Activated T-cell treated with anti-CD3 and anti-CD28 coated beads for 1 hour (primary cell): ENCODE results near the gene KDM4C.

ENCODE experiments used
- DNase-seq: peaks from one replicate; pipeline ENCODE4 v3.0.0-alpha.2; 2020; ENCODE audit warnings: low read depth

Gene KDM4C

DNA sequence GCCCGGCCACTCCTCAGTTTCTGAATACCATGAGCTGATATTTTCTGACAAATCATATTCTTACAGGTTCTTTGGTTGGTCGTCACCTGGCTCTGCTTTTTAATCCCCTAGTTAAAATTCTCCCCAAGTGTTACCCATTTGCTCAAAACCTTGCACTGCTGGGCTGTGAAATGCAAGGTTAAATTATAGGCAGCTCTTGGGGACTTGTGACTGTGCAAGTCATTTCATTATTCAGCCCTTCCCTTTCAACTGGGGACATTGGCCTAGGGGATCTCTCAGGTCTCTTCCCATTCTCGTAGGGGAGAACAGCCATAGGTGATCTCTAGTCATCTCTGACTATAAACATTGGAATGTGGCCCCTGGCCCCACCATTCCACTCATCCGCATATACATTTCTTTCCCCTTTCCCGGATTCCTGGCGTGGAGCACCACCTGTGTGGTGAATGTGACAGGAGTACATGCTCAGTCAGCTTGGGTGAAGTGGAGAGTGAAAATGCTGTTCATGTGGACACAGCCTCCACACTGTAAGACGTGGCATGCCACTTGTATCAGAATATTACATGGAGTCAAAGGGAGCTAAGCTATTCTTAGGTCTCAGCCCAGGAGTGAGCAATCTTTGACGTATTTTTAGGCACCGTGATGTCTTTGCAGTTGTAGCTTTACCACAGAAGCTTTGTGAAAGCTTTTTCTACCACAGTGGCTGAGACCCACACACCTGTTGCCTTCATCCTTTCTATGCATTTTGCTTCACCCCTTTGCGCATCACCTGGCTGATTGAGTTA, 386.7 kb downstream of the KDM4C start:
- no peak for DNase-seq

DNA sequence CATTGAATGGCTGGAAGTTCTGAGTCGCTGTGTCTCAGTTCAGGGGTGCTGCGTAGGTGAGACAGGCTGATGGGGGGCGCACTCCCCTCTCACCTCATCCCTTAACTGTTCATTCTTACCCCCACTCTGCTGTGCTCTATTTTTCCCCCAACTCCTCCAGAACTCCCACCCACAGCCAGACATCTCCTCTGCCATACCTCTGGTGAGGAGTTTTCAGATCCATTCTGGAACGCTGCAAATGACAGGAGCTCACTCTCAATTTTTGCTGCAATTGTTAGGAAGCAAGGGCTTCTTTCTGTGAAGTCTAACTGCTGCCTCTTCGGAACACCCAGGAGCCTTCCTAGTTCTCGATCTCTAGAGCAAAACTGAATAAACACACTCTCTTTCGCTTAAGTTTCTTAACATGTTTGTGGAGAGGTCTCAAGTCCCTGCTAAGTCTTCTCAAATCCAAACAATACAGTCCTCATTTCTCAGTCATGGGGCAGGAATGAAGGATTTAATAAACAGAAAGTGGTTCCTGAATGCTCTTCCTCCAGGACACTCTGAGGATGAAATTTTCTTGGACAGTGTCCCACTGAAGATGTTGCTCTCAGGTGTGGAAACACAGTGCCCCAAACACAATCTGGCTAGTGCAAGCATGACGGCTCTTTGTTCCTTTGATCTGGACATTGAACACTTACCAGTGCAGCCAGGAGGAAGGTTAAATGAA, 387.7 kb downstream of the KDM4C start:
- DNase-seq = no peak

DNA sequence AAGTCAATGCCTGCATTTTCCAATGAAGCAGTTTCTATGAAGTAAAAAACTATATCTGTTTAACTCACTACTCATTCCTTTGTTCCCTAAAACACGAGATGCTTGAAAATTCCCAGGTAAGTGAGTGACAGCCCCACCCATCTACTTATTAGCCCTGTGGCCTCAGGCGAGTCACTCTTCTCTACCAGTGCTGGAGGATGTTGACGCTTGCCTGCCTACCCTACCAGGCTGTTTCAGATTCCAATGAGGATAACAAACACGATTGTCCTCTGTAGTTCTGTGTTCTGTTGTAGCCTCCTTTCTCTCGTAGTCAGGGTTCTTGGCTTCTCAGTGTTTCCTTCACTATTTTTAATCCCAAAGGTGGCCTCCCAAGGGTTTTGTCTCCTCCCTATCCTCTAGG, 388.8 kb downstream of the KDM4C start:
- no peak for DNase-seq

DNA sequence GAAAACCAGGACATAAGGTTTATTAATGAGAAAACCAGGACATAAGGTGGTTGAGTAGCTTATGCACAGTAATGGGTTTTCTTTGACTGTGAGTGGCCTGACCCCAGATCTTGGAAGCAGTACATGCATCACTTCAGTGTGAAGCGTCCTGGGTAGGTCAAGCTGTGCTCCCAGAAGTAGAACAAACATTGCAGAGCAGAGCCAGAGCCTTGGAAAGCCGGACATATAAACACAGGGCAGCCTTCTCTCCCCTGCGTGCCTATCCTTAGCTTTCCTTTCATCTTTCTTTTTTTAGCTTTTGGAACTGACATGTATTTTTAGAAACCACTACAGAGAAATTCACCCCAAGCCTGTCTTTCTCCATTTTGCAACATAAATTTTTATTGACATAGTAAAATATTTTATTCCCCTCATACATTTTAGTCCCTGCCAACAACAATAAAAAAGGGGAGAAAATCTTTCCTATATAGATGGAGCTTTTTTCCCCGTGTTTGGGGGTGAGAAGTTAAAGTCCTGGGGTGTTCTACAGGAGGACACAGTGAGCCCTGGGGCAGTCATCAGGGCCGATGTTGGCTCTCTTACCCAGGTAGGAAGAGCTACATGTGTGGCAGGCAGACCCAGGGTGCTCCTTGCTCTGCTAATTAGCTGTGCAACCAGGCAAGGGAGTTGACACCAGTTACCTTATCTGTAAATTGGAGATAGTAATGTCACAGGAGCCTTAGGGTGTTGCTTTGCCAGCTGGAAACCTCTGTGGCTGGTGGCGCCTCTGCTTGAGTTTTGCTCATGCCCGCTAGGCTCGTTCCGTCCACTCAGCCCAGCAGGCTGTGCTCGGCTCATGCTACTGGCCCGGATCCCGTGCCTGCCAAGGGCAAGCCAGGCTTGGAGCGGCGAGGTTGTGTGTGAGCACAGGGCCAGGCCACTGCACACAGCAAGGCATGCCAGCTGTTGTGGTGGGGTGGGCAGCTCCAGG, 389.6 kb downstream of the KDM4C start:
- no peak for DNase-seq

DNA sequence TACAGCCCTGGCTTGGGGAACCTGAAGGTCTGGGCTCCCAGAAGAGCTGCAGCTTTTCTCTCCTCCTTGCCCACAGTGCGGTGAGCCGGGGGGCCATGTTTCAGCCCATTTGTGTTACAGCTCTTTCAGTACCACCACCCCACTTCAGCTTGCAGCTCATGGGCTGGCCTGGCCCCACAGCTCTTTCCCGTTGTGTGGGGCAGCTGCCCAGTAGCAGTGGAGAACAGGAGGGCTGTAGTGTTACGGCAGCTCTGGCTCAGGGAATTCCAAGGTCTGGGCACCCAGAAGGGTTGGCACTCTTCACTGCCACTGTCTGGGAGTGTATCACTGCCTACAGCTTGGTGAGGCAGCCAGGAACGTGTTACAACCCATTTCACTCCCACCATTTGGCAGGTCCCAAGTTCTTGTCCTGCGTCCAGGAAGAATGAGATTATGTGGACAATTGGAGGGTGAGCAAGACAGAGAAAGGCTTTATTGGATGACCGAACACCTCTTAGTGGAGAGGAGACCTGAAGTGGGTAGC, 390.5 kb downstream of the KDM4C start:
- DNase-seq = no peak

DNA sequence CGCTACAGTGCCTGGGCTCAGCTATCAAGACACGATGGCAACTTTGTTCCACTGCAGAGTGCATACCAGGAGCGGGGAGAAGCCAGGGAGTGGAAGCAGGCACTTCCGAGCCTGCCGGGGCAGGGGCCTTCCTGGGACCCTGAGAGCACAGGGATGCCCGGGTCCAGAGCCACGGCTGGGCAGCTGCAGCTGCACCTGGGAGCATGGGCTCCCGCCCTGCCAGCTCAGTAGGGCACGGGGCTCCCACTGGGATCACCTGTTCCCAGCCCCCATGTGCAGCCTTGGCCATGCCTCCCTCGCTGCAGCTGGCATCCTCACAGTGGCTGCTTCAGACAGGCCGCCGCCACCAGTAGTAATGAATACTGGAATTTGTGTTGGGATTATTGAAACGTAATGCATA, 391.5 kb downstream of the KDM4C start:
- DNase-seq = no peak

DNA sequence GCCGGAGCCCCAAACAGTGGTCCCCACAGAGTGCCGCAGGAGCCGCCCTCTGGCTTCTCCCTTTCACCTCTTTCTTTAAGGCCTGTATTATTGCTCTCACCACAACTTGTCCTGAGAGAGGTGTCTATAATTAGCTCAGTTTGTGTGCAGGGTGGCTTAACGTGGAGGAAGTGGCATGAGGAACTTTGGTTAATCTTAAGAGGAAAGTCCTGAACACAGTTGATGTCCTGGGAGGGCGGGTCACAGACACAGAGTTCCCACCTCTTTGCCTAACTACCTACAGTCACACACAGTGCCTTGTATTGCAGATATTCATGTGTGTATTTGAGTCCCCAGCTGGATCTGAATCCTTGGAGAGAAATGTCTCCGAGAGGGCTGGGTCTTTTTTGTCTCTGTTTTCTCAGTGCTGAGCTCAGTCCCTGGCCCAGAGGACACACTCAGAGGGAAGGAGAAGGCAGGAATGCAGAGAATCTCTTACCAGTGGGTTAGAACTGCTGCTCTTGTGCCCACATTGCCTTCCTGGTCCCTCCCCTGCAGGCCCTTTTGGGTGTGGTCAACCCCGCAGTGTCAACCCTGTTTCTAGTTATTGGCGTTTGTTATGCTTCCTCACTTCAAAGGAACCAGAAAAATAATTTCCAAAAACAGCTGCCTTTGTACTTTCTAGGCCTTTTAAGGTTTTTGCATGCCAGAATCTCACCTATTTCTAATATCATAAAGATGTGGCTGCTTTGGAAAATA, 392.5 kb downstream of the KDM4C start:
- DNase-seq = no peak

DNA sequence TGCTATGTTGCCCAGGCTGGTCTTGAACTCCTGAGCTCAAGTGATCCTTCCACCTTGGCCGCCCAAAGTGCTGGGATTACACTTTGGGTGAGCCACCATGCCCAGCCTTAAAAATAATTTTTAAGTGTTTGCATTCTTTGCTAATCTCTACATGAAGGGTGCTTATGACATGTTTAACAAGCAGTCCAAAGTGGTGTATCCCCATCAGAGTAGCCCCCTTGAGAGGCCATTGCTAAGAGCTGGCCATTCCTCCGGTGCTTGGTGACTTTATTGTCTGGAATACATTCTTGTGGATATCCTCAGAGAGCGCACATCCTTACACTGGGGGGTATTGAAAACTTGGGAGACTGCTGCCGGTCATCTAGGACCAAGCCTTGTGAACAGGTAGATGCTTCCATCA, 395.4 kb downstream of the KDM4C start:
- DNase-seq = no peak

DNA sequence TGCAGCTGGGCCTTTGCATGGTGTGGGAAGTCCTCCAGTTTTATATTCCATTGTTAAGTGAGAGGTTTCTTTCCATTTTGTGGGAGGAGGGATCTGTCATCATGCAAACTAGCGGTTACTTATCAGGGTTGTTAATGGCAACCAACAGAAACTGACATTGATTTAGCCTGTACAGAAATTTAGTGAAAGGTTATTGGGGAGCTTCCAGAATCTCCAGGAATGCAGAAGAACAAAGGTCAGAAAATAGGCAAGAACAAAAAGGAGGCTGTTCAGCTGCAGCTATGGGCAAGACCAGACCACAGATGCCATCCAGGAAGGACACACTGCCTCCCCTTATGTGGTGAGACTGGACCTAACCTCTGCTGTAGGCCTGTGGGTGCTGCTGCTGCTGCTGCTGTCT, 395.8 kb downstream of the KDM4C start:
- DNase-seq = no peak

DNA sequence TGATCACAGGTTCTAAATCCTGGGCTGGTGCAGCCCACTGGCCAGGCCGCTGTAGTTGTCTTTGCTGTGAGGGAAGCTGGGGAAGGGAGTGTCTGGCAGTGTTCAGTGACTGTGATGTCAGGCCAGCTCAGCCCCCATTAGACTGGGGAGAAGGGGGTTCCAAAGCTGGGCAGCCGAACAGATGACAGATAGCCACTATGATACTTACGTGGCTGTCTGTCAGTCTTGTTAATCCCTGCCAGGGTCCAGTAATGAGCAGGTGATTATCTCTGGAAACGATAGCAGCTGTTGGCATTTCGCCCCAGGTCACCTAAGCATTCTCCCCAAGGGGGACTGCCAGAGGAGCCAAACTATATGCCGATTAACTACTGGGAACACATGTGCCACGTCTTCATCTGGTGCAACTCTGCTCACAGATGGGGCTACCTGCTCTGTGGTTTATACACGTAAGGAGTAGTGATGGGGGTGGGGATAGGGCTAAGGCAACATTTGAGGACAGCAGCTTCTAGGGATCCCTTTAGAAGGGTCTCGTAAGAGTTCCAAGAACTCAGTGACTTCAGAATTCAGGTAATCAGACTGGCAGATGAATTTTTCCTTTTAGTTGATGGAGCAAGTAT, 396.3 kb downstream of the KDM4C start:
- no peak for DNase-seq

DNA sequence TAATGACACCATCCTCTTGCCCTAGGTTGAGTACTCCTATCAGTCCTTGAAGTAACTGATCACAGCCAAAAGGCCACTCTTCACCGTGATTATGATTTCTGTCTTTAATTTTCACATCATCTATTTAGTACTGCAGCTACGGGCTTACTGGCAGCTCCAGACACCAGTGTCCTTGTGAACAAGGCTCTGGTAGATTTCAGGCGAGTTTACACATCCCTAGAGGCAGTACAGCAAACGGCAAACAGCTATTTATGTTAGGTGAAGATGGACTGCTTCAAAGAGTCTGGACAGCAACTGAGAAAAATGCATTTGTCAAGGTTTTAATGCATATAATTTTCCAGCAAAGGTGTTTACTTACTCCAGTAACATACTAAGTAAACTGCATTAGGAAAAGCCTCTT, 396.9 kb downstream of the KDM4C start:
- DNase-seq = no peak

DNA sequence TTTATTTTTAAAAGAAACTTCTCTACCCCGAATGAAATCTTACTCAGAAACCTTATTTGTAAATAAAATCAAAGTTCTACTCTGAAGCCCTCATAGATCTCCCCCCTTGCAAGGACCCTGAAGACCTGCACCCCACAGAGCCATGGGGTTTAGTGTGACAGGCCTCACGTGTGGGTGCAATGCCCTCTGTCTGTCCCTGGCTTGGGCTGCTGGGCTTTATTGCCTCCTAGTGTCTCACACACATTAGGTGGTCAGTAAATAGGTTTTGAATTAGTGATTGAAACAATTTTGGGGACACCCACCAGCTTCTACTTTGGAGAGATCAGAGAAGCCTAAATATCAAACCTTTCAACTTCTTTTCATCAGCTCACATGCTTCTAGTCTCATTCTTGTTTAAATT, 403.7 kb downstream of the KDM4C start:
- no peak for DNase-seq

DNA sequence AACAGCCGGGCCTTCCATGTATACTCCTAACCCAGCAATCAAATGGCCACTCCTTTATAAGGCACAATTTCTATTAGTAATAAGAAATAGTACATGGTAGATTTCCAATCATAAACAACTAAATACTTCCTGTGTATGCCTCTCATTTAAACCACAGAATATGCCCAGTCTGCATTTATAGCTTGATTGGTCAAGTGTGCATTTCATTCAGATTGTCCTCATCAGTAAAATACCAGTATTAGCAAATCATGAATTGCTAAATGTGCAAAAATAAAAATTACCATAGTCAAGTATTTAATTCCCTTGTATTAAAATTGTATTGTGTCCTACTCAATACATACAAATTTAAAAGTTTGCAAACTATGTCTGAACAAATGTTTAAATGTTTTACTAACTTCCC, 406.2 kb downstream of the KDM4C start:
- DNase-seq = no peak

DNA sequence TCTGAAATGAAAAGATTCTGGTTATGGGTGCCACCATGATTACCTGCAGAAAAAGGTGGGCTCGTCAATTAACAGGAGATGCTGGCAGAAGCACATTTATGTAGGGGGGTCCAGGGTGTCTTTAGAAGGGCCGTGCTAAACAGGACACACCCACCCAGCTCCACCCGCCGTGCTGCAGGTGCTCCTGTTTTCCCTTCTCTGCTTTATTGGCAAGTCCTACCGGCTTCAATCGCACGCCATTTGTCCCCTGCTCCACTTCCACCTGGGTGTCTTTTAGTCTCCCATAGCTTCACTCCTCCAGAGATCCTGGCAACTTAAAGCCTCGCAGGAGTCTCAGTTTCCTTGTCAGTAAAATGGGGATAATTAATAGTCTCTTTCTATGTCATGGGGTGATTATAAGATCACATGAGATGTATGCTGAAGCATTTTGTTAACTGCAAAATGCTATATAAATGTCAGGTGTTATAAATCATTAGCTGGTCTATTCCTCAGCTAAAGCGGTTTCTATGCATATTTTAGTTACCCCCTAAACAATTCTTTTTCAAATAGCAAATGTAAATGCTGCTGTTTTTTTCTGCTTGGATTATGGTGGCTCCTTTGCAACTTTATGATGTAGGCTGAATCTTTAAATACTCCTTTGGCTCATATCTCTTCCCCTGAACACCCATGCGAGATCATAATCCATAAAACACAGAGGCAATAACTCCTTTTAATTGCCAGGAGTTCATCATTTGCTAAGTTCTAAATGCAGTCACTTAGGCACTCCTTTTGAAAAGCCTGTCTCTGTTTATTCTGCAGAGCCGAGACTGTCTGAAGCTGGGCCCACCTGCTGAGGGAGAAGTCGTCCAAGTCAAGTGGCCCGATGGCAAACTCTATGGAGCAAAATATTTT, 406.9 kb downstream of the KDM4C start:
- DNase-seq = no peak

DNA sequence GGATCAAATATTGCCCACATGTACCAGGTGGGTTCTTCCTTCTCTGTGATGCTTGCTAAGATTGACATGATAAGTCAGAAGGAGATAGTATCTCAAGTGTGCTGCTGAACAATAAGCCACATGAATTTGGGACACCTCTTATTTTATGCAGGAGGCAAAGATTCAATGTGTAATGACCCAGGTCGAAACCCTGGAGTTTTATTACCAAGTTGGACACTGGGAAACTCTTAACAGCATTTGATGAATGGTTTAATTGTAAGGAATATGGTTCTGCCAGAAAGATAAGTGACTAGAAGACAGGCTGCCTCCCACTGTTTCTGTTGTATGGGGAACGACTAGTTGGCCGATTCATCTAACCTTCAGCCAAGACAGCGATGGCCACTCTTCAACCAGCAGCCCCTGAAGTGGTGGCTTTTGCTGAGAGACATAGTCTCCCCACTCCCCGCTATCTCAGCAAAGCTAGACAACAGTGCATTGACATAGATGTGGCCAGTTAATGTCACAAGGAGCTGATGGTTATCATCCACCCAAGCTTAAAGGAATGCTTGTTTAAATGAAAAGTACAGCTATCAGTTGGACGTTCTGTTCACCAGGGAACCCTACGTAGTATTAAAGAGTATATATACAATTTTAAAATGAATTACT, 407.7 kb downstream of the KDM4C start:
- DNase-seq = no peak

DNA sequence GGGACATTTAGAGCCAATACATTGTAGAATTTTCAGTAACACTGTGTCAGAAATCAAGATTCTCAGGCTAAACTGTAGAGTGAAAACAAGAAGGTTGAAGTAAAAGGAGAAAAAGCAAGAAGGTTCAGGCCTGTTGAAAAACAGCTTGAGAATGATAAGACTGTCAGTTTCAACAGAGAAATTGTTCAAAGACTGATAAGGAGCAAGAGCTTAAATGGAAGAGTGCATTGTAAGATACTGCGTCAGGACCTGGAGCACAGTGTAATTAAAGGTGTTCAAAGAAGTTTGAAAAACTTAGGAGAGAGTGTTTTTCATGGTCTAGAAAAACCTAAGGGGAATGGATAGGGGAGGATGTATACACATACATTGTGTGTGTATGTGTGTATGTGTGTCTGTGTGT, 408.3 kb downstream of the KDM4C start:
- DNase-seq = no peak

DNA sequence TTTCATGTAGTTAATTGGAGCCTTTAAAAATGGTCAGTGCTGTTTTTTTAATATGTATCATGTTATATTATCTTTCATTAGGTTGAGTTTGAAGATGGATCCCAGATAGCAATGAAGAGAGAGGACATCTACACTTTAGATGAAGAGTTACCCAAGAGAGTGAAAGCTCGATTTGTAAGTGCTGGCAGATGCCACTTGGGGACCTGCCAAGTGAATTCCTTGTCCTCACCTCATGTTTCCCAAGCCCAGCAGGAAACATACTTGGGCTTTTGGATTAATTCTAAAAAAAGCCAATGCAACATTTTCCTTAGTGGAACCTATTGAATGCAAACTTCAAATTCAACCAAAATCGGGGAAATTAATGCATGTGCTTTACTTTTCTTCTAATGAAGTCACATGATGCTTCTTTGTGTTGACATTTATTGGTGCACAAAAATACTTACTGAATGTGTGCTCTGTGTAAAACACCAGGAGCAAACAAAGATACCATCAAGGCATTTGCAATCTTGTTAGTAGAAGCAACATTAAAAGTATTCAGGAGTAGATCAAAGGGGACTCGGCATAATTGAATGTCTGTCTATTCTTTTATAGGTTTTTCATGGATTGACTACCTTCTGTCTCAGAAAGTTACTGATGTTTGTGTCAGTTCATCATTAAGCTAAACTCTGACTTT, 412.1 kb downstream of the KDM4C start:
- DNase-seq = no peak

DNA sequence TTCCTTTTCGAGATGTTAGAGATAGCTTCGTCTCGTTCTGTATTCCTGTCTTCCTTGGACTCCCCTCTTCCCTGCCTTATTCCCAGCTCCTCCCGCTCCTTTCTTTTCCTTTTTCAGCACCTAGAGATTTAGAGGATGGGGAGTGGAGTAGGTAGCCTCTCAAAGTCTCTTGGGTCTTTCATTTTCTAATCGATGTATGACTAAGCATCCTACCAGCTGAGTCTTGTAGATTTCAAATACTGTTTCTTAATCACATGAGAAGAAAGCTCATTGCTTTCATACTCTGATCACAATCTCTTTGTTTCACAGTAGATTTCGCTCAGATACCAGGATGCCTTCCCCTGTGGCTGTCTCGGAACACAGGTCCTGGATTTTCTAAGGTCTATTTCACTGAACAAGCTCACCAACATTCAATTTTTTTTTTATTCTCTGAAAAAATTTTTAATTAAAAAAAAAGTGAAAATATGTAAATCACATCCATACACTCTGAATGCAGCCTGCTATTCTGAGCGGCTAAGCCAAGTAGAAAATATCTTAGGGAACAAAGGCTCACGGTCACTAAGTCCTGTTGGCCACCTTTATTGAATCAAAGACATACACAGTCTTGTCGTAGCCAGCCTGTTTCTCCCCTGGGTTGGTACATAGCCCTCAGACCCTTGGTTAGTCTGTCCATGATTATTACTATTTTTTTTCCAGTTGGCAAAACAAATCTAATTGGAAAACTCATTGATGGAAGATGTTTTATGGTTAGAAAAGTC, 413.8 kb downstream of the KDM4C start:
- DNase-seq = no peak
